Kidney epithelial cell (primary cell): ENCODE results near the gene CXCL12. TPM values are rescaled to one million over a fixed set of nuclear protein-coding genes. Genes with fewer than 3 reads are reported as not detected.

Source experiments
- DNase-seq: peaks from one replicate; pipeline ENCODE4 v3.0.0-alpha.2; 2010; ENCODE audit warnings: low read depth
- H3K27me3 ChIP-seq: 2 replicates; pipeline ENCODE4 v1.6.0; 2011; ENCODE audit warnings: low read length; ENCODE audit not compliant: control insufficient read depth, insufficient read depth
- H3K36me3 ChIP-seq: 2 replicates; pipeline ENCODE4 v1.5.1; 2011; ENCODE audit warnings: low read length; ENCODE audit not compliant: control insufficient read depth, insufficient read depth
- H3K4me3 ChIP-seq: 2 replicates; pipeline ENCODE4 v1.5.1; 2011; ENCODE audit warnings: low read depth, mild to moderate bottlenecking, control low read depth, low read length
- total RNA-seq: library from RNA; depleted of rRNA; stranded (reverse); fragments of >200 nt; gene quantifications from 2 replicates; pipeline ENCODE4 v1.2.3, GENCODE V29; 2015
- TF ChIP-seq, protein P1 (sequence below): IDR thresholded peaks from 2 replicates; pipeline ENCODE4 v1.5.1; 2011; ENCODE audit warnings: mild to moderate bottlenecking, moderate library complexity, low read length, control low read depth, inconsistent platforms; ENCODE audit not compliant: insufficient read depth, poor library complexity, severe bottlenecking

Gene CXCL12
- total RNA-seq, 1 donor from 2014 or later: 13.5 TPM

DNA sequence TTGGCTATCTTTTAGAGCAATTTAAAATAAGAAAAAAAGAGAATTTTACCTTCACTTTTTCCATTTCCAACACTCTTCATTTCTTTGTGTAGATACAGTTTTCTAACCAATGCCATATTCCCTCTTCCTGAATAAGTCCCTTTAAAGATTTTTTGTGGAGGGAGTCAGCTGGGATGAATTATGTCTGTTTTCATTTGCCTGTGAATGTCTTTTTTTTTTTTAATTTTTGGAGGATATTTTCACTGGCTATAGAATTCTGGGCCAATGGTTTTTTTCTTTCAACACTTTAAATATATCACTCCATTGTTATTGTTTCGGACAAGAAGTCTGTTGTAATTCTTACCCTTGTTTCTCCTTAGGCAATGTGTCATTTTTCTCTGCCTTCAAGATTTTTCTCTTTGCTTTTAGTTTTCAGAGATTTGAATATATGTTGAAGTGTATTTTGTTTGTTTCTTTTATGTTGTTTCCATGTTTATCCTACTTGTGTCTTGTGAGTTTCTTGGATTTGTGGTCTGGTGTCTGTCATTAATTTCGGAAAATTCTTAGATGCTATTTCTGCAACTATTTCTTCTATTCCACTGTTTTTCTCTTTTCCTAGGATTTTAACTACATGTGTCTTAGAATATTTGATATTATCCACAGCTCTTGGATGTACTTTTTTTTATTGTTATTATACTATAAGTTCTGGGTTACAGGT lies 20.0 kb upstream of the CXCL12 start:
- H3K4me3 ChIP-seq: no peak overlapping the region
- TF ChIP-seq, protein P1, sequence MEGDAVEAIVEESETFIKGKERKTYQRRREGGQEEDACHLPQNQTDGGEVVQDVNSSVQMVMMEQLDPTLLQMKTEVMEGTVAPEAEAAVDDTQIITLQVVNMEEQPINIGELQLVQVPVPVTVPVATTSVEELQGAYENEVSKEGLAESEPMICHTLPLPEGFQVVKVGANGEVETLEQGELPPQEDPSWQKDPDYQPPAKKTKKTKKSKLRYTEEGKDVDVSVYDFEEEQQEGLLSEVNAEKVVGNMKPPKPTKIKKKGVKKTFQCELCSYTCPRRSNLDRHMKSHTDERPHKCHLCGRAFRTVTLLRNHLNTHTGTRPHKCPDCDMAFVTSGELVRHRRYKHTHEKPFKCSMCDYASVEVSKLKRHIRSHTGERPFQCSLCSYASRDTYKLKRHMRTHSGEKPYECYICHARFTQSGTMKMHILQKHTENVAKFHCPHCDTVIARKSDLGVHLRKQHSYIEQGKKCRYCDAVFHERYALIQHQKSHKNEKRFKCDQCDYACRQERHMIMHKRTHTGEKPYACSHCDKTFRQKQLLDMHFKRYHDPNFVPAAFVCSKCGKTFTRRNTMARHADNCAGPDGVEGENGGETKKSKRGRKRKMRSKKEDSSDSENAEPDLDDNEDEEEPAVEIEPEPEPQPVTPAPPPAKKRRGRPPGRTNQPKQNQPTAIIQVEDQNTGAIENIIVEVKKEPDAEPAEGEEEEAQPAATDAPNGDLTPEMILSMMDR: no peak
- peaks cover 3% of the 10 kb centered on the region for H3K27me3 ChIP-seq
- no peak for DNase-seq
- H3K36me3 ChIP-seq: no peaks in the 10 kb centered on the region

DNA sequence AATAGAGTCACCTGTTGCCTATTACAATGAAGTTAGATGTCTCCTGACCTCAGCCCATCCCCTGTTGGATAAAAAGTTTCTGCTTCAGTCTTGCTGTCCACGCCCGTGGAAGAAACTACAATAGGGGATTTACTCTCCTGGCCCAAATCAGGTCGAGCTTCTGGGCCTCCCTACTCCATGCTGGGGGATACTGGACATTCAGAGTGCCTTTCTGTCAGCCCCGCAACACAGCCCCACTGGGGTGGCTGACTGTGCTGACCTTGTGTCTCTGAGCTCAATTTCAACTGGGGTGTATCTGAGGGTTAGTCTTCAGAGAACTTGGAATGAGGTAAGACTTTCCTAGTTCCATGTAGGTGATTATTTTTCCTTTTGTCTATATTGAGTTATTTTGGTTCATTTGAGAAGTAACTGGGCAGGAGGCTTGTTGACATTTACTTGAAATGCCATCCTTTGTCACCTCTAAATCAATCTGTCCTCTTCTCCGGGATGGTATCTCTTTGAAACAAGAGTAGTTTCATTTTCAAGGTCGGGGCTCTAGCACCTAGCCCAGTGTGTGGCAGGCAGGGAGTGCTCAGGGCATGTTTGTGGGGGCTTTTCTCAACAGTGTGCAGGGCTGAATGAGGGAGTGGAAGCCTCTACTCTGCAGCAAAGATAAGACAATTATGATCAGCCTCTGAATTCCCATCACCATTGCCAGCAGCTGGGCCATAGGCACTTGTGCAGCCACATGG lies 17.7 kb upstream of the CXCL12 start:
- TF ChIP-seq, protein P1: no peak
- no peaks in the 10 kb centered on the region for H3K36me3 ChIP-seq
- no peak overlapping the region for H3K4me3 ChIP-seq

DNA sequence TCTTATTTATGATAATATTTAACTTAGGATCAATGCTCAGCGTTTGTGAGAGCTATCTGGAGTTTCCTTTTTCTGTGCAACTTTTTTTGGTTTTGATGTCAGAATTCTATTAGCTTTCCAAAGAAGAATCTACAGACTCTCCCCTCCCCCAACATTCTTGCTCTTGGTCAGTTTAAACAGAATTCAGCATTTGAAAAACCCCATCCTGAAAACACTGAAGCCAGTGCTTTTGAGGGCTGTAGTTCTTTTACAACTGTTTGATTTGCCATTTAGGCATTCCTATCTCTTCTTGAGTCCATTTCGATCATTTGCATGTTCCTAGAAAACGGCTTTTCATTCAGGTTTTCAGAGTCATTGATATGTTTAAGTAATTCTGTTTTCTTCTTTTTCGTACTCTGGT lies 15.6 kb upstream of the CXCL12 start:
- H3K4me3 ChIP-seq: no peak overlapping the region
- no peak for DNase-seq
- no peaks in the 10 kb centered on the region for H3K36me3 ChIP-seq
- TF ChIP-seq, protein P1: no peak
- peaks cover 9% of the 10 kb centered on the region for H3K27me3 ChIP-seq

More for the DNA sequence above, 17.7 kb upstream of the CXCL12 start:
- DNase-seq: no peak
- peaks cover 7% of the 10 kb centered on the region for H3K27me3 ChIP-seq

DNA sequence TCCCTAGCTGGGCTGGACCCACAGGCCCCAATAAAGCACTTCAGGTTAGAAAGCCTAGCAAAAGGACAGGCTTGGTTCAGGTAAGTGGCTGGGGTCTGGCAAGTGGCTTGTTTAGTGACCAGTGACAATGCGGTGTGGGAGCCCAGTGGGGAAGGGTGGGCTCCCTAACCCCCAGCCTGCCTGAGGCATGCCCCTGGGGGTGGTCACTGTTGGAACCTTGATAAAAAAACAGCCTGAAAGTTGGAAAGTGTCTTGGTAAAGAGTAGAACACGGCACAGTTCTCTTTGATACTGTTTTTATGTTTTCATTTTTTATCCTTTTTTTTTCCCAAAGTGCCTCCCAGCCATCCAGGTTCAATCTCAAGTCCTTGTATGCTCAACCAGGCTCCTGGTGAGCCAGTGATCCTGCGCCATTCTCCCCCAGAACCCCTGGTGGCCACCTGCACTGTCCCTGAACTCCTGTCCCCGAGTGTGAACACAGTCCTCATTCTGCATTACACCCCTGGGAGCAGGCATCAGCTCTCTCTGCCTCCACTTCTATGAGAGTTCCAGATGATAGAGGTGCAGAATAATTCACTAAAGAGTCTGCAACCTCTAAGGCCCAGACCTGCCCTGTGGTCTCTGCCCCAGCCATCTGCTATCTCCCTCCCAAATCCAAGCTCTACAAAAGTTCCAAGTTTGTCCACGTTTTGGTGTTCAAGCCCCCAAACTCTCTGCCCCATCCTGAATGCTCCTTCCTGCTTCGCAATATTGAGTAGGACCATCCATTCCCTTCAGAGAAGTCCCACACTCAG lies 15.0 kb upstream of the CXCL12 start:
- TF ChIP-seq, protein P1: no peak
- no peak for DNase-seq
- H3K27me3 ChIP-seq: peaks cover 9% of the 10 kb centered on the region
- no peaks in the 10 kb centered on the region for H3K36me3 ChIP-seq
- no peak overlapping the region for H3K4me3 ChIP-seq

DNA sequence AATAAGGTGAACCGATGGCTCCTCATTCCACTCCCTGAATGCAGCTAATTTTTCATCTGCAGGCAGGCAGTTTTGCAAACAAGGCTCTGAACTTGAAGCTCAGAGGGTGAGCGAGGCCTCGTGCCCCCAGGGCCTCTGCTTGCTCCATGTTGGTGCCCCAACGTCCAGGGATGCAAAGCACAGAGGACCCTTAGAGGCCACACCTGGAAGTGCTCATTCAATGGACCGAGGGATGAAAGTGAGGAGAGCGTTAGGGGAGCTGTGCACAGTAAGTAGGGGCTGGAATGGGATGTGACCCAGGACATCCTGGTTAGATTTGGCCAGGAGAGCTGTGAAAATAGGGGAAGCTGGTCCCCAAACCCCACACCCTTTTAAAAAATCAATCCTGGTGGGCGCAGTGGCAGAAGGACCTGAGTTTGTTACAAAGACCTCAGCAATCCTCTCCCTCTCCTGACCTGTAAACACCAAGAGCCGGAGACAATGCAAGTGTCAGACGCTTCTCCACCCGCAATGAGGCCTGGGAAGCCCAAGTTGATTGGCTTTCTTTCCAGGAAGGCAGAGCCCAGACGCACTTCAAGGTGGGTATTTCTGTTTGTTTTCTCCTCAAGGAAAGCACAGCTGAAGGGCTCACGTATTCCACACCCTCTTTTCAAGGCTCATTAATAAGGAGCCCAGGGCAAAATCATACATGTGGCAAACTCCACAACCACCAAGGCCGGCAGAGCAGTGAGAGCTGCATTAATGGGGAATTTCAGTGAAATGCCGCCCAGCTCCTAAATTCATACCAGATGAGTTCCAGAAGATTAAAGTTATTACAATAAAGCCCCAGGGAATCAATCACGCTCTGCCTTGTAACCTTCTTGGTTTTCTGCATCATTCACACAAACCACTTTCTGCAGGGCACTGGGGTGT lies 14.1 kb upstream of the CXCL12 start:
- Histone ChIP-seq H3K4me3 (no peak overlapping the region), H3K27me3 (peaks cover 12% of the 10 kb centered on the region), H3K36me3 (no peaks in the 10 kb centered on the region)
- TF ChIP-seq, protein P1: no peak
- DNase-seq: no peak
